Iris pigment epithelial cell (primary cell): ENCODE results near the gene TMEM8B.
A peak's percentile ranks its signal among the peaks of the same experiment; 100 is the strongest.
"Not testable (repeated sequence)": the region's sequence is repeated elsewhere in the genome, so short reads cannot be mapped to it uniquely, and the experiment has no call there.

Experiments
- DNase-seq: peaks from one replicate; pipeline ENCODE4 v3.0.0-alpha.2; 2011; ENCODE audit warnings: low read depth

TMEM8B gene

DNA sequence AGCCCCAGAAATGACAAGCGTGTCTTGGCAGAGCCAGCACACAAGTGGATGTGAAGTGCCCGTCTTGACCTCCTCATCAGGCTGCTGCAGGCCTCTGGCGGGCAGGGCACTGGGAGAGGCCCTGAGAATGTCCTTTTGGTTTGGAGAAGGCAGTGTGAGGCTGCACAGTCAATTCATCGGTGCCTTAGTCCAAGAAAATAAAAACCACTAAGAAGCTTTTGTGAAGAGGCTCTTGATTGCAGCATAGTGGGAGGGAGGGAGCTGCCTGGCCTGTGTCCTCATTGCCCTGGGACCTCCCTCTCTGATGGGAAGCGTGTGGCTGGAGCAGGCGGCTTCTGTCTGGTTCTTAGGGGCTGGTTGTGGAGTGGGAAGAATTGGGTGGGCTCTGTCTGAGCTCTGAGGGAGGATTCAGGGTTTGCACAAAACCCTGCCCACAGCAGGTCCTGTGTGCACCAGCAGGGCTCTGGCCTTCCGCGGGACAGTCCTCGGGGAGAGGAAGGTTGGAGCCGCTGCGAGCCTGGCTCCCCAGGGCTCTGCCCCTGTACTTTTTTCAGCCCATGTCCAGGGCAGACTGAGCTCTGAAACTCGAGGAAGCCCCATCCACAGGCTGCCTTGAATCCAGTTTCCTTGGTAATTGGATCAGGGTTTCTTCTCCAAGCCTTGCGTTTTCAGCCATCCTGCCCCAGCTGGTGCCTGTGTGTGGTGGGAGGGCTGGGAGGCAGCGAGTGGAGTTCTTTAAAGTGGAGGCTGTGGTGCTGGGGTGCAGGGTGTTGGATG is 78.1 kb downstream of the TMEM8B start:
- peak; percentile 89 for DNase-seq

DNA sequence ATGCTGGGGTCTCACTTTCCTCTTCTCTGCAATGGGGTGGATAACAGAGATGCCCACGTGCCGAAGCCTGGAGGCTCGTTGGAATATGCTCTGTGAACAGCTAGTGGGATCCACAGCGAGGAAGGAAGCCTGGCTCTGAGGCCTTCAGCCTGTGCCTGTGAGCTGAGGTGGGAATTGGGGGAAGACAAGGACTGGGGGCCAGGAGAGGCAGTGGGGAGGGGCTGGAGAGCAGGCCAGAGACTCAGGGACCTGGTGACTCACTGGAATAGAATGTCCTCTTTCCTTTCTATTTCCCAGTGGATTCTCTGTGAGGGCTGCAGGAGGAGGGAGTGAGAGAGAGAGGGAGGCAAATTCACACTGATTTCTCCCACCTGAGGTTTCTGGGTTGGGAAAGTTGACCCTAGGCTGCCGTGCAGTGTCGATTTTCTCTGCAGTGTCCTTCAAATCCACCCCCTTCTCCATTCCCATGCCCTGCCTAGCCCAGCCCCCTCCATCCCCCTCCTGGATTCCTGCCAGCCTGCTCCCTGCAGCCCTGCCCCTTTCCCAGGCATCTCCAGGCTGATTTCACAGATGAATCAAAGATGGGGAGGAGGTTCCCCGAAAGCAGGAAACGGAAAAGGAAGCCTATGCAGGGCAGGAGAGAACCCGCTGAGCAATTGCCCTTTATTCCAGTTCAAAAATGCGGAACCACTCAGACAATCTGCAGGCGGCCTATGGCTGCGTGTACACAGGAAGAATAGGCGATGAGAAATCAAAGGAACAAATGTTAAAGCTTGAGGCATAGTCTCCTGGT is 78.9 kb downstream of the TMEM8B start:
- DNase-seq, result peak; percentile 59

DNA sequence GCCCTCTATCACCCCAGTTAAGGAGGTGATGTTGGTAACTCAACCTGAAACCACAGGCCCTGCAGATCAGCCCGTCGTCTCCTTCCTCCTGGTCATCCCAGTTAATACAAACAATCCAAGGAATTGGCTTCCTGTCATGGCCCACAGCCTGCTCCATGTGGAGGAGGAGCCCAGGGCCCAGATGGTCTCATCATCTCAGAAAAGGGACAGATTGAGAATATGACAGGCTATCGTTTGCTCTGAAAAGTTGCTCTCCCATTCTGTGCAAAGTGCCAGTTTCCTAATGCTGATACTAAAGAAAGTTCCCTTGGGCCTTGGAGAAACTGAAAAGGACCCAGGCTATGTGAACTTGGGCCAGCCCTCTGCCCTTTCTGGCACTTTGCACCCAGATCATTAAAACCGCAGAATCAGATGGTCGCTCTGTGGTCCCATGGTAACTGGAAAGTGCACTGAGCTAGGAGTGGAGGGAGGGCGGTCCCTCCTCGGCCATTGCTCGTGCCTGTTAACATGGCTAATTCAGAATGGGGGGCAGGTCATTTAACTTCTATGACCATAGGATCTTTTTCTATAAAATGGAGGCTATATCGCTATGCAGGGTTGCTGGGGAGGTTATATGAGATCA is 79.6 kb downstream of the TMEM8B start:
- no peak for DNase-seq

DNA sequence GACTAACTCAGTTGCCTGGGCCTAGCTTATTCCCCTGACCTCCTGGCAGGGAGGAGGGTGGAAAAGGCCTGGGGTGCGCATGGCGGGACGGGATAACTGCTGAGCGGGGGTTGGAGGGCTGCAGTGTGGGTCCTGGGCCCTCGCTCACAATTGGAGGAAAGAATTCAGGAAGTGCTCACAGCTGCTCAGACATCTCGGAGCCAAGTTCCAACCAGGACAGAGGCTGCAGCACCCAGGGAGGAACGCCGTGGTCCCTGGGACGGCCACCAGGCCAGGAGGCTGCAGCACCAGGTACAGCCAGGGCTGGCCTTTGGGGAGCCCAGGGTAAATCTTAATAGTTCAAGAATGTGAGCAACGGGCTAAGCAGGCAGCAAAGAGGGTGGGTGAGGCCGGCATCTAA is 80.2 kb downstream of the TMEM8B start, which contains the start of gene SPAAR:
Gene SPAAR (plus strand): TSS at position 217 of the 400 bp plus-strand sequence. CDS start 974 bp downstream, outside the sequence.
- no peak for DNase-seq

DNA sequence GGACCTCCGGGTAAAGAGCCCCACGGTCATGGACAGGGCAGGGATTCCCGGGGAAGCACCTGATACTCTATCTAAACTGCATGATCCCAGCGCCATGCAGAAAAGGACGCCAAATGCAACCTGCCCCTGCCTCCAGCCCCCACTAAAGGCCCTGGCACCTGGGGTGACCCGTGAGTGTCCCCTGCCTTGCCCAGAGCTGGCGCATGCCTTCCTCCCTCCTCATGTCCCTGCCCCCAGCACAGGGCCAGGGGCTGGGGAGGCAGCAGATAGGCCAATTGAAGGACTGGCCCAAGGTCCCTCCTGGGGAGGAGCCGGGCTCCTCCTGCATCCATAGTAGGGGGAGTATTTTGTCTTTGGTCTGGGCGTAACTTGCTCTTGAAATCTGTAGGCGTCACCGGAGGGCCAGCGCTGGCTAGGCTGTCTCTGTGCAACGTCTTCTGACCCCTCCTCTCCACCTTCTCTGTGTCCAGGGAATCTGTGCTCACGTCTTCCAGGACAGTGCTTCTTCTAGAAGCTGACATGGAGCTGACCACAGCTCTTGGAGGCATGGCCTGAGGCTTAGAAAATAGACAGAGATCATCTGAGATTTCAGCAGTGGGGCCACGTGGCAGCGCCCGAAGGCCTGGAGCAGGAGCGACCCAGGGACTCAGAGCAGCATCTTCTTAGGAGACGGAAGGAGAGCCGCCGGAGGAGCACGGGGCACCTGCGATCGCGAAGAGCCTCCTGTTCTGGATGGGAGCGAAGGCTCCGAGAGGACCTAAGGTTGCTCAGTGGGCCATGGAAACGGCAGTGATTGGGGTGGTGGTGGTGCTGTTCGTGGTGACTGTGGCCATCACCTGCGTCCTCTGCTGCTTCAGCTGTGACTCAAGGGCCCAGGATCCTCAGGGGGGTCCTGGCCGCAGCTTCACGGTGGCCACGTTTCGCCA is 80.9 kb downstream of the TMEM8B start:
- DNase-seq, result no peak

DNA sequence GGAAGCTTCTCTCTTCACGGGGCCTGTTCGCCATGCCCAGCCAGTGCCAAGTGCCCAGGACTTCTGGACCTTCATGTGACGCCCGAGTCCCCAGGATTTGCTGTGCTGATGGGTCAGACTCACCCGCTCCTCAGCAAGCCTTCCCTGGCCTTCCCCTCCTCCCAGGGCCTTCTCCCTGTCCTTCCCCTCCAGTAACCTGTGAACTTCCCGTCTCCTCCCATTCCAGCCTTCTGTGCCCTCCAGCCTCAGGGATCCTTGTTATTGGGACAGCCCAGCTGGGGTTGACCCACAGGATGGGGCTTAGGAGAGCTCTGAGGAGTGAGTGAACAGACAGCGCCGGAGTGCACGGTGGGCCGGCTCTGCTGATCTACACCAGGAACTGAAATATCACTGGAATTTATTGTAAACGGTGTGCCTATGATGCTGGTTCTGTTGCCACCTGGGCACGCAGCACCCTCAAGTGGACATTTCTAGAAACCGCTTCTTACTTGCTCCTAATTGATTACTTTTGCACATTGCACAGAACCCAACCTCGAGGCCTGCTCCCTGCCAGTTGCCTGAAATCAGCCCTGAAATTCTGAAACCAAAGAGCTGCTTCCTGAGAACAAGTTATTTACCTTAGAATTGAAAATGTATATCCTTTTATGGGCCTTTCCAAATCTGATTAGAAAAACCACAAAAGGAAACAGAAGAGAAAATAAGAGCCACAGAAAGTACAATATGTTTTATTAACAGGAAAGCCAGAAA is 81.8 kb downstream of the TMEM8B start:
- peak; percentile 75 for DNase-seq

DNA sequence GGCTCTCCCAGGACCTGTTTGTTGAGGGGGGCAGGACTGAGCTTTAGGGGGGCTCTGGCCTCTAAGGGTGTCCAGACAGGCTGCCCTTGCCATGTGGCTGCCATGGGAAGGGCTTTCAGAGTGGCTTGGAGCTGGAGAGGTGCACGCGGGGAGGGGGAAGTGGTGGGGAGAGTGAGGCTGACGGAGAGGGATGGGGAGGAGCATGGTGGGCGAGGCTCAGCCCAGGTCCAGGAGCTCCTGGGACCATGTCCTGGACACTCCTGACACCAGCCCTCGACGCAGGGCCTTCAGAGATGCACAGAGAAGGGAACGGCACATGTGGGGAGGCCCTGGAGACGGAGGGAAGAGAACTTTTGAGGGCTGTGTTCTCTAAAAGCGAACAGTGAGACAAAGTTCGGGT is 82.7 kb downstream of the TMEM8B start:
- no peak for DNase-seq

DNA sequence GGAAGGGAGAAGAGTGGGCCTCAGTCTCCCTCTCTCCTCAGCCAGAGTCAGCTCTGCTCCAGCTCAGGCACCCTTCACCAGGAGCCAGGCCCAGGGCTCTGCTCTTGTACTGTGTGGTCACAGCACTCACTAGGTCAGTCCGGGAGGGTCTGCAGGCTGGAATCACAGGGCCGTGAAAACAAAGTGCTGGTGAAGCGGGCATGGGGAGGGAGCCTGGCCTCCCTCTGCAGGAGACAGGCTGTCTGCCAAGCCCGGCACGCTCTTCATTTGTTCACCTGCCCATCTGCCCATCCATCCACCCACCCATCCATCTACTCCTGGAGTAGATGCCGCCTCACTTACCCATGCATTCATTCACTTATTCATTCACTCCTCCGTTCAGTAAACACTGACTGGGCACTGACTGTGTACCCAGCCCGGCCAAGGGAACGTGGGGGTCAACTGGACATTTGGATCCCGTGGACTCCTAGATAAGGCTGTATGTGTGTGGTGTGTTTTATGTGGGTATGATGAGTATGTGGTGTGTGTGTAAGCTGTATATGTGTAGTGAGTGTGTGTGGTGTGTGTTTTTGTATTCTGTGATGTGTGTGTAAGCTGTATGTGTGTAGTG is 83.9 kb downstream of the TMEM8B start:
- DNase-seq, result no peak

DNA sequence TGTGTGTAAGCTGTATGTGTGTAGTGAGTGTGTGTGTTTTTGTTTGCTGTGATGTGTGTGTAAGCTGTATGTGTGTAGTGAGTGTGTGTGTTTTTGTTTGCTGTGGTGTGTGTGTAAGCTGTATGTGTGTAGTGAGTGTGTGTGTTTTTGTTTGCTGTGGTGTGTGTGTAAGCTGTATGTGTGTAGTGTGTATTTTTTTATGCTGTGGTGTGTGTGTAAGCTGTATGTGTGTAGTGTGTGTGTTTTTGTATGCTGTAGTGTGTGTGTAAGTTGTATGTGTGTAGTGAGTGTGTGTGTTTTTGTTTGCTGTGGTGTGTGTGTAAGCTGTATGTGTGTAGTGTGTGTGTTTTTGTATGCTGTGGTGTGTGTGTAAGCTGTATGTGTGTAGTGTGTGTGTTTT is 84.4 kb downstream of the TMEM8B start:
- DNase-seq, result not testable (repeated sequence)

DNA sequence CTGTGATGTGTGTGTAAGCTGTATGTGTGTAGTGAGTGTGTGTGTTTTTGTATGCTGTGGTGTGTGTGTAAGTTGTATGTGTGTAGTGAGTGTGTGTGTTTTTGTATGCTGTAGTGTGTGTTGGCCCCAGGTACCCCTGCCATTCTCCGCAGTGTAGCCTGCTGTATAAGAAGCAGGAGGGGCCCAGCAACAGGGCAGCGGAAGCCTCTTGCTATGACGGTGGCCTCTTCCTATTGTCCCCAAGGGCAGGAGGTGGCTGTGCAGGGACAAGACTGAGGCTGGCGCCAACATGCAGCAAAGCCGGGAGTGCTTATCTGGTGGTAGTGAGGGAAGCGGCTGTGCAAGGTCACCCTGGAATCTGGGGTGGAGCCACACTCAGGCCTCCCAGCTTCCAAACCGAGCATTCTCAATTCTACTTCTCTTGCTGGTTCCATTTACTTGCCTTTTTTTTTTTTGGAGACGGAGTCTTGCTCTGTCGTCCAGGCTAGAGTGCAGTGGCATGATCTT is 85.3 kb downstream of the TMEM8B start:
- no peak for DNase-seq
